SIG-M5 treated with dmso at 0.1 percent for 504 hours (cell line): ENCODE measurements around the gene CYP4A22.
"Not testable (repeated sequence)": the region's sequence is repeated elsewhere in the genome, so short reads cannot be mapped to it uniquely, and the experiment has no call there.

Experiments used
- DNase-seq: peaks from one replicate; lab custom pipeline; 2025; ENCODE audit not compliant: unreplicated experiment; lab: John Stamatoyannopoulos, UW

CYP4A22 gene, protein sequence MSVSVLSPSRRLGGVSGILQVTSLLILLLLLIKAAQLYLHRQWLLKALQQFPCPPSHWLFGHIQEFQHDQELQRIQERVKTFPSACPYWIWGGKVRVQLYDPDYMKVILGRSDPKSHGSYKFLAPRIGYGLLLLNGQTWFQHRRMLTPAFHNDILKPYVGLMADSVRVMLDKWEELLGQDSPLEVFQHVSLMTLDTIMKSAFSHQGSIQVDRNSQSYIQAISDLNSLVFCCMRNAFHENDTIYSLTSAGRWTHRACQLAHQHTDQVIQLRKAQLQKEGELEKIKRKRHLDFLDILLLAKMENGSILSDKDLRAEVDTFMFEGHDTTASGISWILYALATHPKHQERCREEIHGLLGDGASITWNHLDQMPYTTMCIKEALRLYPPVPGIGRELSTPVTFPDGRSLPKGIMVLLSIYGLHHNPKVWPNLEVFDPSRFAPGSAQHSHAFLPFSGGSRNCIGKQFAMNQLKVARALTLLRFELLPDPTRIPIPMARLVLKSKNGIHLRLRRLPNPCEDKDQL

GRCh38 chr1:47137198-47137597 lies at the start of gene CYP4A22:
Gene CYP4A22, plus strand, starts transcription at chr1:47137441. Its CDS starts 45 bp downstream, at chr1:47137486.
- DNase-seq, result no peak

- DNase-seq, result not testable (repeated sequence)
Measured at GRCh38 chr1:47089356-47089755, 47.9 kb upstream of the CYP4A22 start.

- not testable (repeated sequence) for DNase-seq
Measured at GRCh38 chr1:47091476-47091875, 45.8 kb upstream of the CYP4A22 start.

DNA sequence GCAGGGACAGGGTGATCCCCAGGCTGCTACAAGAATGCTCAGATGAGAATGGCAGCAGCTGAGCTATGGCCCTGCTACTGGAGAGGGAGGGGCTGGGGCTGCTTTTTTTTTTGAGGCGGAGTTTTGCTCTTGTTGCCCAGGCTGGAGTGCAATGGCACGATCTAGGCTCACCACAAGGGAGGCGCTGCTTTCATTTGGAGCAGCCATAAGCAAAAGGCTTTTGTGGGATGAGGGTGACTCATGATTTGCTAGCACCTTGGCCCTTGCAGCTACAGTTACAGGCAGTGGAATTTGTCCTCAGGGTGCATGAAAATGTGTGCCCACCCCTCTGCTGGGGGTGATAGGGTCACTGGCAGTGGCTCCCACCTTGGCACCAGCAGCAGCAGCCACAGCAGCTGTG lies 32.4 kb upstream of the CYP4A22 start:
- no peak for DNase-seq

DNA sequence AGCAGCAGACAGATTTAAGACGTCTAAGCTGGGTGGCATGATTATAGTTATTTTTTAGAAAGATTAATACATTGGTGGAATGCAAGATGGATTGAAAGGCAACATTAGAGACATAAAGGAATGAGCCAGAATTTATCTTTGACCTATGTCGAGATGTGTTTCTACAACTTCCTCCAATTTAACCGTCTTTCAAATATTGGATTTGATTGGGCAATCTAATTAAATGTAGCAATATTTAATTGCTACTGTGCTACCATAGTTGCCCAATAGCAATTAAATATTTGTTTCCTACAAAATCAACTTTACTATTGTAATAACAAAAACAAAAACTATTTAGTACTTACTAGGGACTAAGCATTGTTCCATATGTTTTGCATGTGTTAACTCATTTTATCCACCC lies 30.4 kb upstream of the CYP4A22 start:
- DNase-seq, result no peak

- DNase-seq, result not testable (repeated sequence)
Measured at GRCh38 chr1:47107851-47108574, 29.2 kb upstream of the CYP4A22 start.

- DNase-seq, result not testable (repeated sequence)
Measured at GRCh38 chr1:47109482-47109881, 27.8 kb upstream of the CYP4A22 start.

DNA sequence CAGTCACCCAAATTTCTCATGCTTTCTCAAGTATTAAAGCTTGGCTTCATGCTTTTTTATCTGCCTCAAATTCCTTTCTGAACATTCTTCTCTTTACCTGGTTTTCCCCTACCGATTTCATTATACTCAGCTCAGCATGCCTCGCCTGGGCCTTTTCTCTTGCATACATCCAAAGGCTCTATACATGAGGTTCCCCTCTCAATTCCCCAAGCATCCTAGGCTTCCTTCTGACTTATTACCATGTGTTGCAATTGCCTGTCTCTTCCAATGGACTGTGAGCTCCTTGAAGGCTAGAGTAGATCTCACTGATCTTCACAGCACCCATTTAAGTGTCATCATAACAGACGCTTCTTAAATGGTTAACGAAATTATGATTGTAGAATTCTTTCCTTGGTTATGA lies 24.1 kb upstream of the CYP4A22 start:
- DNase-seq, result no peak

- DNase-seq, result not testable (repeated sequence)
Measured at GRCh38 chr1:47121039-47121438, 16.2 kb upstream of the CYP4A22 start.

DNA sequence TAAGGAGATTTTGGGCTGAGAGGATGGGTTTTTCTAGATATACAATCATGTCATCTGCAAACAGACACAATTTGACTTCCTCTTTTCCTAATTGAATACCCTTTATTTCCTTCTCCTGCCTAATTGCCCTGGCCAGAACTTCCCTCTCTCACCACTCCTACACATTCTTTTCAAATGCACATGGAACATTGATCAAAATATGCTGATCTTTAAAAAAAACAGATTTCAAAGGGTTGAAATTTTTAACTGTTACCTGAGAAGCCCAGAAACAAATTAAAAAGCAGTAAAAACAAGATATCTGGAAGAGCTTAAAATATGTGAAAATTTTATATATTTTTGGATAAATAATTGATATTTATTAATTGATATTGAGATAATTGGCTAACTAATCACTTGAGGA lies 12.4 kb upstream of the CYP4A22 start:
- not testable (repeated sequence) for DNase-seq

DNA sequence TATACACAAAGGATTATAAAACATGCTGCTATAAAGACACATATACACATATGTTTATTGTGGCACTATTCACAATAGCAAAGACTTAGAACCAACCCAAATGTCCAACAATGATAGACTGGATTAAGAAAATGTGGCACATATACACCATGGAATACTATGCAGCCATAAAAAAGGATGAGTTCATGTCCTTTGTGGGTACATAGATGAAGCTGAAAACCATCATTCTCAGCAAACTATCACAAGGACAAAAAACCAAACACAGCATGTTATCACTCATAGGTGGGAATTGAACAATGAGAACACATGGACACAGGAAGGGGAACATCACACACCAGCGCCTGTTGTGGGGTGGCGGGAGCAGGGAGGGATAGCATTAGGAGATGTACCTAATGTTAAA lies 10.2 kb upstream of the CYP4A22 start:
- DNase-seq, result not testable (repeated sequence)

GRCh38 chr1:47128221-47128620 lies 9.0 kb upstream of the CYP4A22 start:
- DNase-seq, result no peak

GRCh38 chr1:47128854-47129253 lies 8.4 kb upstream of the CYP4A22 start:
- DNase-seq, result not testable (repeated sequence)

DNA sequence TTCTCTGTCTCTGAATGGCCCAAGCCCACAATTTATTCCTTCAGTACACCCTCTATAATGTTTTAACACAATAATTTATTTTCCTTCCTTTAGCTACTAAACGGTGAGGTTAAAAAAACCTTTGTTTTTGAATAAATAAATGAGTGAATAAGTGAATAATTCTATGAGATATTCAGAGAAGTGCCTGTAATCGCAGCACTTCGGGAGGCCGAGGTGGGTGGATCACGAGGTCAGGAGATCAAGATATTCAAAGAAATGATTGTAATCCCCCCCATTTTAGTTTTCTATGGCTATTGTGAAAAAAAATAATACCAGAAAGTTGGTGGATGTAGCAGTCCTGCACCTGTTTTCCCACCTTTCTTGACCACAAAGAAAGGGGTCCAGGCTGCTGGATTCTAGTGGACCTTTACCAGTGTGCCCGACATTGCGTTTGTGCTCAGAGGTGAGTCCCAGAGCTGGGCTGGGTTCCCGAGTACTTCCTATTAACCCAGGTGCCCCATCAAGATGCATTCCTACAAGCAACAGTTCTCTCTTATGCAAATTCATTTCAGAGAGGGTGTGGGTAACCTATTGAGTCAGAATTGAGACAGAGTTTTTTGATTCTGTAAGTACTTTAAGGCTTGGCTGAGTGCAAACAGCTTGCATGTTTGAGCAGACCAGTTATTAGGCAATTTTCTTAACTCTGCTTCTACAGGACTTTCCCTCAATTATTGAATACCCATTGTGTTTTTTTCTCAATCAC lies 7.6 kb upstream of the CYP4A22 start:
- DNase-seq, result not testable (repeated sequence)

- not testable (repeated sequence) for DNase-seq
Measured at GRCh38 chr1:47132665-47133064, 4.6 kb upstream of the CYP4A22 start.

GRCh38 chr1:47137925-47138615 lies 829 bp downstream of the CYP4A22 start:
- DNase-seq, result no peak

GRCh38 chr1:47140358-47140757 lies 3.1 kb downstream of the CYP4A22 start:
- not testable (repeated sequence) for DNase-seq

GRCh38 chr1:47143654-47144053 lies 6.4 kb downstream of the CYP4A22 start:
- not testable (repeated sequence) for DNase-seq

DNA sequence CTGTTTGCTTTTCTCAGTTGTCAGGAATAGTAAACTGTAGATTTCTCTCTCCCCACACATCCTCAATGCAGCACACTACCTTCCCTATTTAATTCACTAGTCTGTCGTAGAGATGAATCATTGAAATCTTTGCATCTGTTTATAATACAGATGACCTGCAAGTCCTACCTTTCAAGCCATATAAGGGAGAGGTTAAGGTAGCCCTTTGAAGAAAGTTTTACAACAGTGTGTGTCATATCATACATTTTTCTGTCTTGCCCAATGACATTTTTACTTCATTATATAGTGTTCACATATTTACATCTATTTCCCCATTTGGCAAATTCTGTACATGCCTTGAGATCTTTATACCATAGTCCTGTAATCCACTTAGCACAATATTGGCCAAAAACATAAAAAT lies 9.3 kb downstream of the CYP4A22 start:
- not testable (repeated sequence) for DNase-seq

GRCh38 chr1:47147047-47147785 lies 10.0 kb downstream of the CYP4A22 start:
- DNase-seq, result no peak
